Measurements from ENCODE around the gene ZNF827.

DNA sequence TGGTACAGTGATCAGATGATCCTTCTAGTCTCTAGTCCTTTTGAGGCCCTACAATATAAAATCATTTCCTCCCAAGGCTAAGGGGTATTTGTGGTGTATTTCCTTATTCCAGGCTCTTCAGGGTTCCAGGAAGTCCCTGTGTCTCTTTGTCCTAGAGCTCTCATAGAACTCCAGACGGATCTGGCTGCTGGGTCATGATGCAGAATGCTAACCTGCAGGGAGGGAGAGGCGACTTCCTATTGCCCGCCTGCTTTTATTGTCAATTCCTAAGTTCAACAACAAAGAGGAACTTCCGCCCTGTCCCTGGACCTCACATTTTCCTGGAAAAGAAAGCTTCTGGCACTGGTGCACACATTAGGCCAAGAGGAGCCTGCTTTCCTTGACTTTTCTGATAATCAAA, 45.9 kb upstream of the ZNF827 start:
- TF ChIP-seq, protein P1, sequence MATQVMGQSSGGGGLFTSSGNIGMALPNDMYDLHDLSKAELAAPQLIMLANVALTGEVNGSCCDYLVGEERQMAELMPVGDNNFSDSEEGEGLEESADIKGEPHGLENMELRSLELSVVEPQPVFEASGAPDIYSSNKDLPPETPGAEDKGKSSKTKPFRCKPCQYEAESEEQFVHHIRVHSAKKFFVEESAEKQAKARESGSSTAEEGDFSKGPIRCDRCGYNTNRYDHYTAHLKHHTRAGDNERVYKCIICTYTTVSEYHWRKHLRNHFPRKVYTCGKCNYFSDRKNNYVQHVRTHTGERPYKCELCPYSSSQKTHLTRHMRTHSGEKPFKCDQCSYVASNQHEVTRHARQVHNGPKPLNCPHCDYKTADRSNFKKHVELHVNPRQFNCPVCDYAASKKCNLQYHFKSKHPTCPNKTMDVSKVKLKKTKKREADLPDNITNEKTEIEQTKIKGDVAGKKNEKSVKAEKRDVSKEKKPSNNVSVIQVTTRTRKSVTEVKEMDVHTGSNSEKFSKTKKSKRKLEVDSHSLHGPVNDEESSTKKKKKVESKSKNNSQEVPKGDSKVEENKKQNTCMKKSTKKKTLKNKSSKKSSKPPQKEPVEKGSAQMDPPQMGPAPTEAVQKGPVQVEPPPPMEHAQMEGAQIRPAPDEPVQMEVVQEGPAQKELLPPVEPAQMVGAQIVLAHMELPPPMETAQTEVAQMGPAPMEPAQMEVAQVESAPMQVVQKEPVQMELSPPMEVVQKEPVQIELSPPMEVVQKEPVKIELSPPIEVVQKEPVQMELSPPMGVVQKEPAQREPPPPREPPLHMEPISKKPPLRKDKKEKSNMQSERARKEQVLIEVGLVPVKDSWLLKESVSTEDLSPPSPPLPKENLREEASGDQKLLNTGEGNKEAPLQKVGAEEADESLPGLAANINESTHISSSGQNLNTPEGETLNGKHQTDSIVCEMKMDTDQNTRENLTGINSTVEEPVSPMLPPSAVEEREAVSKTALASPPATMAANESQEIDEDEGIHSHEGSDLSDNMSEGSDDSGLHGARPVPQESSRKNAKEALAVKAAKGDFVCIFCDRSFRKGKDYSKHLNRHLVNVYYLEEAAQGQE (IDR thresholded peaks at IDR 0.05; ENCODE audit: low read depth): no peak
- TF ChIP-seq EP300 (IDR thresholded peaks at IDR 0.05; ENCODE audit: borderline replicate concordance) (no peak), CREB1 (IDR thresholded peaks at IDR 0.05; ENCODE audit: low read depth) (no peak), YY1 (IDR thresholded peaks at IDR 0.05; ENCODE audit: low read depth) (no peak), RAD21 (IDR thresholded peaks at IDR 0.05; ENCODE audit: low read depth) (no peak), FOXM1 (IDR thresholded peaks at IDR 0.05; ENCODE audit: borderline replicate concordance, low read depth) (no peak), EGR1 (IDR thresholded peaks at IDR 0.05) (no peak), TAF1 (IDR thresholded peaks at IDR 0.05; ENCODE audit: low read depth) (no peak), CEBPB (IDR thresholded peaks at IDR 0.05) (no peak)
- TF ChIP-seq, protein P2, sequence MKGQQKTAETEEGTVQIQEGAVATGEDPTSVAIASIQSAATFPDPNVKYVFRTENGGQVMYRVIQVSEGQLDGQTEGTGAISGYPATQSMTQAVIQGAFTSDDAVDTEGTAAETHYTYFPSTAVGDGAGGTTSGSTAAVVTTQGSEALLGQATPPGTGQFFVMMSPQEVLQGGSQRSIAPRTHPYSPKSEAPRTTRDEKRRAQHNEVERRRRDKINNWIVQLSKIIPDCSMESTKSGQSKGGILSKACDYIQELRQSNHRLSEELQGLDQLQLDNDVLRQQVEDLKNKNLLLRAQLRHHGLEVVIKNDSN (IDR thresholded peaks at IDR 0.05): no peak
- TF ChIP-seq, protein P3, sequence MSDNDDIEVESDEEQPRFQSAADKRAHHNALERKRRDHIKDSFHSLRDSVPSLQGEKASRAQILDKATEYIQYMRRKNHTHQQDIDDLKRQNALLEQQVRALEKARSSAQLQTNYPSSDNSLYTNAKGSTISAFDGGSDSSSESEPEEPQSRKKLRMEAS (IDR thresholded peaks at IDR 0.05): no peak
